Measurements from ENCODE around the gene TLE3. TPM values are rescaled to one million over a fixed set of nuclear protein-coding genes. Genes with fewer than 3 reads are reported as not detected.
A peak's percentile ranks its signal among the peaks of the same experiment; 100 is the strongest.

Gene TLE3
- total and polyA plus RNA-seq, 8 donors: 12.5 to 37.2 (median 18.9) TPM

DNA sequence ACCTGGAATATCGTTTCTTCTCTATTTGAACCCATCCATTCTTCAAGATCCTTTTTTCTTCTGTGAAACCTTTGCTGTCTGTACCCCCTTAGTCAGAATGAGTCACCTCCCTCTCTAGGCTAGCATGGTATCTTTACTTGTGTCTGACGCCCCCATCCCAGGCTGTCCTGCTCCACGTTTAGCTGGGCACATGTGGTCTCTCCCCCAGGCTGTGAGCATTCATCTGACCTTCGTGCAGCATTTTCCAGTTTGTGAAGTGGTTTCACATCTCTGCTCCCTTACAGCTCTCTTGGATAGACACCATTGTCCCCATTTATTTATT, 14.3 kb upstream of the TLE3 start:
- Histone ChIP-seq H3K27ac (peak overlapping the region; percentile 46 to 81 (median 71)), H3K4me1 (peaks cover 4 to 13% (median 6%) of the 10 kb centered on the region in 3 donors), H3K36me3 (no peaks in the 10 kb centered on the region), H3K9me3 (no peaks in the 10 kb centered on the region), H3K4me3 (no peak overlapping the region), H3K27me3 (no peaks in the 10 kb centered on the region)
- intact Hi-C loops (cut with DNase I): no loop called here
- FAIRE-seq (no peak), DNase-seq (no peak), ATAC-seq (peak in 1 of 4 donors; percentile 13)
- 39% methylated on average over 3 of the region's 4 CpGs for WGBS, 2 donors
- TF ChIP-seq, protein P1, sequence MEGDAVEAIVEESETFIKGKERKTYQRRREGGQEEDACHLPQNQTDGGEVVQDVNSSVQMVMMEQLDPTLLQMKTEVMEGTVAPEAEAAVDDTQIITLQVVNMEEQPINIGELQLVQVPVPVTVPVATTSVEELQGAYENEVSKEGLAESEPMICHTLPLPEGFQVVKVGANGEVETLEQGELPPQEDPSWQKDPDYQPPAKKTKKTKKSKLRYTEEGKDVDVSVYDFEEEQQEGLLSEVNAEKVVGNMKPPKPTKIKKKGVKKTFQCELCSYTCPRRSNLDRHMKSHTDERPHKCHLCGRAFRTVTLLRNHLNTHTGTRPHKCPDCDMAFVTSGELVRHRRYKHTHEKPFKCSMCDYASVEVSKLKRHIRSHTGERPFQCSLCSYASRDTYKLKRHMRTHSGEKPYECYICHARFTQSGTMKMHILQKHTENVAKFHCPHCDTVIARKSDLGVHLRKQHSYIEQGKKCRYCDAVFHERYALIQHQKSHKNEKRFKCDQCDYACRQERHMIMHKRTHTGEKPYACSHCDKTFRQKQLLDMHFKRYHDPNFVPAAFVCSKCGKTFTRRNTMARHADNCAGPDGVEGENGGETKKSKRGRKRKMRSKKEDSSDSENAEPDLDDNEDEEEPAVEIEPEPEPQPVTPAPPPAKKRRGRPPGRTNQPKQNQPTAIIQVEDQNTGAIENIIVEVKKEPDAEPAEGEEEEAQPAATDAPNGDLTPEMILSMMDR (IDR thresholded peaks at IDR 0.05): no peak

DNA sequence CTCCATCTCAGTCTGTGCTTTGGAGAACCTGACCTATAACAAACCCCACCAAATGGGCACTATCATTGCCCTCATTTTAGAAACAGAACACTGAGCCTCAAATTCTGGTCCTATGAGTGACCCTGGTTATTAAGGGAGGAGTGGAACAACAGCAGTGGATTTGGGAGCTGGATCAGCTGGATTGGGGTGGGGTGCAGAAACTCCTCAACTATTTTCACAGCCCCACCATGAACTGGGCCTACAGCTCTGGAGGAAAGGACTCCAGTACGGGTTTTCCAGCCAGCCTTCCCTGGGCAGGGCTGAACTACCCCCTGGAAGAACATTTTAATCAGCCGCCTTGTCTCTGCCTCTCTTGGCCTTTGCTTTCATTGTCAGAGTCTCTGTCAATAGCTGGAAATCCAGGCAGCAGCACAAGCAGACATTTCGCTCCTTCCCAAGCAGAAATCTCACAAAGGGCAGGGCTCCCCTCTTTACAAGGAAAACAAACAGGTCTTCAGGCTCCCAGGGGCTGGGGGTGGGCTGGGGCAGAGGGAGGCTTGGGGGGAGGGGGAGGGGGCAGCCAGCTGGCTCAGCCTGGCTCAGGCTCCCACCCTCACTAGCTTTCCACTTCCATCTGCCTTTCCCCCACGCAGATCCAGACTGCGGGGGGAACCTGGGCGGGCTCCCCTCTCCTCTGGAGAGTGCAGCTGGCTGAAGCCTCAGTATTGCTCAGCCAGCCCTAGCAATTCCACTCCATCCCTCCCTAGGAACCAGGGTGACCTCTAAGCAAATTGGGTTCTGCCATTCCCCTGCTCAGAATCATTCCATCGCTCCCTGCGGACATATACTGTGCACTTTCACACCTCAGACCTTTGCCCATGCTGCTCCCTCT, 13.7 kb upstream of the TLE3 start:
- Histone ChIP-seq H3K27me3 (no peaks in the 10 kb centered on the region), H3K4me3 (peak overlapping the region in 1 of 4 donors; percentile 3), H3K4me1 (peaks cover 4 to 13% (median 6%) of the 10 kb centered on the region in 3 donors), H3K36me3 (no peaks in the 10 kb centered on the region), H3K9me3 (no peaks in the 10 kb centered on the region), H3K27ac (peak overlapping the region; percentile 46 to 81 (median 71))
- peak; percentile 93 to 96 (median 95) for ATAC-seq
- no peak for FAIRE-seq
- peak in 5 of 6 donors; percentile 59 to 80 (median 71) for DNase-seq
- intact Hi-C loops (cut with DNase I): no loop called here
- 2 to 5% methylated on average over 7 to 8 of the region's 8 CpGs for WGBS, 2 donors
- TF ChIP-seq, protein P1 (IDR thresholded peaks at IDR 0.05): no peak

DNA sequence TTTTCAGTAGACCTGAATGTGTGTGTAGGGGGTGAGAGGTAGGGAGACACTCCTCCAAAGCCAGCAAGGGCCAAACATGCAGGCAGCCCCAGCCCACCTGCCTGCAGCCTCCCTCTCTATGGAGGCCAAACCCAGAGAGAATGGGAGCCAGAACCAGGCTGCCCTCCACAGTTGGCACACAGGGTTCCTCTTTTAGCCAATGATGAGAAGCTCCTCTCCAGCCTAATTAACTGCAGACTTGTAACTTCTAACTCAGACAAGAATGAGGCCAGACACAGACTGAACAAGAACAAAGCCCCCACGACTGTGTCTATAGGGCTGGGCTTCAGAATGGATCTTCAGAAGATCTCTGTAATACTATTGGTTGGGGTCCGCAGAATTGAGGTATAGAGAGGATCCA, 12.3 kb upstream of the TLE3 start:
- TF ChIP-seq, protein P1 (IDR thresholded peaks at IDR 0.05): no peak
- H3K27me3 ChIP-seq: no peaks in the 10 kb centered on the region
- no peak for DNase-seq
- WGBS, 2 donors: 95 to 96% methylated on average over 2 of the region's 2 CpGs
- H3K9me3 ChIP-seq: no peaks in the 10 kb centered on the region
- intact Hi-C loops (cut with DNase I): no loop called here
- H3K4me3 ChIP-seq: no peak overlapping the region
- no peak for ATAC-seq
- H3K27ac ChIP-seq: no peak overlapping the region
- FAIRE-seq: no peak
- no peaks in the 10 kb centered on the region for H3K36me3 ChIP-seq
- peaks cover 4 to 13% (median 6%) of the 10 kb centered on the region in 3 donors for H3K4me1 ChIP-seq

DNA sequence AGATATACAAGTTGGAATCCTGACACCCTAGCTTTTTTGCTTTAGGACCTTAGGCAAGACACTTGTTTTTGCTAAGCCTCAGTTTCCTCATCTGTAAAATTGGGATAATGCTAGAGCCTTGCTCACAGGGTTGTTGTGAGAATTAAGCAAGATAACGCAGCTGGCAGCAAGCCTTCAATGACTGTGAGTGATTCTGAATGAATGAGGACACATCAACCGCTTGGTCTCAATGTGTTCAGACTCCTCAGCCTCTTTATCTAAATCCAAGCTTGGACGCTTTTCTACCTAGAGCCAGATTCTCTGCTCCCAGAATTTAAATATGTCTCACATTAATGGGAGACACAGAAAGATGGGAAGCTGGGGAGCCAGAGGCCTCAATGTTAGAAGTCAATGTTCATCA, 11.8 kb upstream of the TLE3 start:
- FAIRE-seq: no peak
- Histone ChIP-seq H3K27ac (no peak overlapping the region), H3K27me3 (no peaks in the 10 kb centered on the region), H3K9me3 (no peaks in the 10 kb centered on the region), H3K36me3 (no peaks in the 10 kb centered on the region), H3K4me3 (no peak overlapping the region), H3K4me1 (peaks cover 4 to 13% (median 6%) of the 10 kb centered on the region in 3 donors)
- intact Hi-C loops (cut with DNase I): no loop called here
- ATAC-seq: no peak
- WGBS, 2 donors: 80 to 83% methylated on average over 3 of the region's 3 CpGs
- no peak for DNase-seq
- TF ChIP-seq, protein P1 (IDR thresholded peaks at IDR 0.05): no peak
